ENCODE measurements around the gene PTGER2. TPM values are rescaled to one million over a fixed set of nuclear protein-coding genes. Genes with fewer than 3 reads are reported as not detected.

PTGER2 gene
- polyA plus RNA-seq, 1 of the 3 experiments (the other 2 are of a cell fraction), result 0.67 TPM

- no peak for TF ChIP-seq REST (IDR thresholded peaks at IDR 0.05; ENCODE audit: low read depth, low read length)
- TF ChIP-seq MXI1 (IDR thresholded peaks at IDR 0.05; ENCODE audit: low read depth, low read length), result no peak
- no peak for TF ChIP-seq GABPA (IDR thresholded peaks at IDR 0.05; ENCODE audit: low read depth)
Observed at GRCh38 chr14:52307905-52308304, 6.2 kb upstream of the PTGER2 start (continued).

GRCh38 chr14:52310541-52310940, 3.6 kb upstream of the PTGER2 start:
- no peak for DNase-seq
- Histone ChIP-seq H3K9ac (no peak overlapping the region), H3K36me3 (replicated peaks in 1 of 2; ENCODE audit: control insufficient read depth in 1 of 2, insufficient read depth in 2 of 2, low read length in 1 of 2) (no peaks in the 10 kb centered on the region), H3K4me2 (no peak overlapping the region), H3K4me1 (ENCODE audit: control insufficient read depth in 1 of 2, insufficient read depth in 2 of 2, low read depth in 1 of 2, low read length in 1 of 2) (peaks cover 0 to 13% of the 10 kb centered on the region in 2 experiments; a peak in 1 of 4 replicates), H3K27me3 (ENCODE audit: insufficient read depth) (peaks cover 12% of the 10 kb centered on the region; the same call in 1 of the 2 replicates), H4K20me1 (ENCODE audit: insufficient read depth) (no peaks in the 10 kb centered on the region), H3K79me2 (ENCODE audit: insufficient read depth) (no peaks in the 10 kb centered on the region), H3K9me3 (no peaks in the 10 kb centered on the region), H3K4me3 (ENCODE audit: low read depth in 2 of 2, low read length in 1 of 2) (no peak overlapping the region), H3K9me2 (no peaks in the 10 kb centered on the region), H2AFZ (ENCODE audit: low read depth) (no peak overlapping the region), H3F3A (replicated peaks; ENCODE audit: insufficient read depth) (no peaks in the 10 kb centered on the region), H3K27ac (ENCODE audit: low read depth in 2 of 2, low read length in 1 of 2) (no peak overlapping the region)
- CTCF ChIA-PET, result interaction anchor here (6.1 kb wide), 1 partner anchor 10 kb away, joined by 43 read pairs; no protein-coding TSS in a partner anchor
- POLR2A ChIA-PET, result no interaction called here
- WGBS (ENCODE audit: low lambda C conversion rate), result 51% methylated on average over 3 of the region's 3 CpGs
- TF ChIP-seq SIN3A (IDR thresholded peaks at IDR 0.05; ENCODE audit: borderline replicate concordance, low read depth, low read length) (no peak), MAX (IDR thresholded peaks at IDR 0.05; ENCODE audit: low read depth) (no peak), EP300 (IDR thresholded peaks at IDR 0.05; ENCODE audit: borderline replicate concordance in 1 of 2, low read depth in 1 of 2, low read length in 1 of 2) (no peak), ELF1 (IDR thresholded peaks at IDR 0.05) (no peak), NRF1 (IDR thresholded peaks at IDR 0.05; ENCODE audit: low read depth, low read length) (no peak), MXI1 (IDR thresholded peaks at IDR 0.05; ENCODE audit: low read depth, low read length) (no peak), GATA2 (CRISPR knock-in tag; IDR thresholded peaks at IDR 0.05) (no peak), RCOR1 (IDR thresholded peaks at IDR 0.05; ENCODE audit: low read length) (no peak), RAD21 (IDR thresholded peaks at IDR 0.05; ENCODE audit: low read length) (no peak), MEF2A (IDR thresholded peaks at IDR 0.05; ENCODE audit: borderline replicate concordance, low read depth) (no peak), POLR2AphosphoS5 (IDR thresholded peaks at IDR 0.05; ENCODE audit: low read depth, low read length) (no peak), REST (IDR thresholded peaks at IDR 0.05; ENCODE audit: low read depth, low read length) (no peak), SMC3 (IDR thresholded peaks at IDR 0.05; ENCODE audit: low read depth, low read length) (no peak), FOXM1 (IDR thresholded peaks at IDR 0.05; ENCODE audit: low read depth) (no peak), USF2 (IDR thresholded peaks at IDR 0.05; ENCODE audit: borderline replicate concordance, low read depth, low read length) (no peak), JUND (IDR thresholded peaks at IDR 0.05) (no peak), EZH2phosphoT487 (IDR thresholded peaks at IDR 0.05; ENCODE audit: borderline replicate concordance, low read depth) (no peak), TAF1 (IDR thresholded peaks at IDR 0.05; ENCODE audit: borderline replicate concordance, low read depth, low read length) (no peak), TCF12 (IDR thresholded peaks at IDR 0.05) (no peak), NFIC (IDR thresholded peaks at IDR 0.05; ENCODE audit: borderline replicate concordance) (no peak)

Measured in SK-N-SH (cell line).